ENCODE measurements around the gene ZBTB46.

DNA sequence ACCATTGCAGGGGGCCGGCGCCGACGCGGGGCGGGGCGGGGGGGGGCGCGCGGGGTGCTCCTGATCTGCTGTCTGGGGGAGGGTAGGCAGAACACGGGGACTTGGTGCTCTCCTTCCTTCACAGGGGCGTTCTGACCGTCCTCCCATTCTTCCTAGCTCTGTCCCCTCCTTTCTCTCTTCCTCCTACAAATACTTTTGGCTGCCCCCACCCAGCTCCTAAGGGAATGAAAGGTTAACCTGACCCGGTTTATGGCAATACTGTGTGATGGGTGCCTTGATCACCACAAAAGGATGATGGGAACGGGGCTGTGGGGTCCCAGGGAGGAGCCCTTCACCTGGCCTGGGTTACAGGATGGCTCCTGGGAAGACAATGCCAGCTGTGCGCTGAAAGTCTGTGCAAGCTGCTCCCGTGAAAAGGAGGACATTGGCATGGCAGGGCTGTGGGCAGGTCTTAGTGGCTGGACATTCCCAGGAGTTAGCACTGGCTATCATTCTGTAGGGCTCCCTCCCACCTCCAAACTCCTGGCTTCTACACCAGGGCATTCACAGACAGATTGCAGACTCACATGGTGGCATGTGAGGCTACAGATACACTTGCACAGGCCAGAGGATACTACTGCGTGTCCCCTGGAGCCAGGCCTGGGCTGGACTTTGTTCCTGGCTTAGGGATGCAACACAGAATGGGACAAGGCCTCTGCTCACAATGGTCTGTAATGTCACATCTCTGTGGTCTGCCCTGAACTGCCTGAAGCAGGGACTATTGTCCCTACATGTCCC lies 32.1 kb upstream of the ZBTB46 start:
- TF ChIP-seq, protein P1, sequence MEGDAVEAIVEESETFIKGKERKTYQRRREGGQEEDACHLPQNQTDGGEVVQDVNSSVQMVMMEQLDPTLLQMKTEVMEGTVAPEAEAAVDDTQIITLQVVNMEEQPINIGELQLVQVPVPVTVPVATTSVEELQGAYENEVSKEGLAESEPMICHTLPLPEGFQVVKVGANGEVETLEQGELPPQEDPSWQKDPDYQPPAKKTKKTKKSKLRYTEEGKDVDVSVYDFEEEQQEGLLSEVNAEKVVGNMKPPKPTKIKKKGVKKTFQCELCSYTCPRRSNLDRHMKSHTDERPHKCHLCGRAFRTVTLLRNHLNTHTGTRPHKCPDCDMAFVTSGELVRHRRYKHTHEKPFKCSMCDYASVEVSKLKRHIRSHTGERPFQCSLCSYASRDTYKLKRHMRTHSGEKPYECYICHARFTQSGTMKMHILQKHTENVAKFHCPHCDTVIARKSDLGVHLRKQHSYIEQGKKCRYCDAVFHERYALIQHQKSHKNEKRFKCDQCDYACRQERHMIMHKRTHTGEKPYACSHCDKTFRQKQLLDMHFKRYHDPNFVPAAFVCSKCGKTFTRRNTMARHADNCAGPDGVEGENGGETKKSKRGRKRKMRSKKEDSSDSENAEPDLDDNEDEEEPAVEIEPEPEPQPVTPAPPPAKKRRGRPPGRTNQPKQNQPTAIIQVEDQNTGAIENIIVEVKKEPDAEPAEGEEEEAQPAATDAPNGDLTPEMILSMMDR (IDR thresholded peaks at IDR 0.05) = no peak
- no peak for TF ChIP-seq POLR2AphosphoS5 (IDR thresholded peaks at IDR 0.05)
